GM12873 (cell line): ENCODE results near the gene GYS2.

ENCODE experiments used
- TF ChIP-seq, protein P1 (sequence below): IDR thresholded peaks from 2 replicates; pipeline ENCODE4 v1.5.1; 2012; ENCODE audit warnings: low read depth, mild to moderate bottlenecking, moderate library complexity, low read length, control low read depth; ENCODE audit not compliant: insufficient read depth; ENCODE audit errors: missing control alignments

Gene GYS2

DNA sequence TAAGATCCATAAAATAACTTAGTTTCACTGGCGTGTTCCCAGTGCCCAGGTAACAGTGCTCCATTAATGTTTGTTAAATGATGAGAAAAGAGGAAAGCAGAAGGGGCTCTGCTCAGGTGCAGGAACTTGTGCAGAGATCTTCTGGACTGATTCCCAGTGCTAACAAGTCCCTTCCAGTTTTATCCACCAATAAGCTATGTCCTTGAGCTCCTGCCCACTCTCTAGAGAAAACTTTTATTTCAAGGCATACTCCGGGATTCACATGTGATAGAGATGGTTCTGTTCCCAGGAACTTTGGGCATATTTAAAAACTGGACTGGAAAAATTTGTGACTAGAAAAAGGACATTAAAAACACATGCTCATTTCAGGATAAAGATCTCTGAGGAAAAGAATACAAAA is 1.9 kb downstream of the GYS2 start:
- TF ChIP-seq, protein P1, sequence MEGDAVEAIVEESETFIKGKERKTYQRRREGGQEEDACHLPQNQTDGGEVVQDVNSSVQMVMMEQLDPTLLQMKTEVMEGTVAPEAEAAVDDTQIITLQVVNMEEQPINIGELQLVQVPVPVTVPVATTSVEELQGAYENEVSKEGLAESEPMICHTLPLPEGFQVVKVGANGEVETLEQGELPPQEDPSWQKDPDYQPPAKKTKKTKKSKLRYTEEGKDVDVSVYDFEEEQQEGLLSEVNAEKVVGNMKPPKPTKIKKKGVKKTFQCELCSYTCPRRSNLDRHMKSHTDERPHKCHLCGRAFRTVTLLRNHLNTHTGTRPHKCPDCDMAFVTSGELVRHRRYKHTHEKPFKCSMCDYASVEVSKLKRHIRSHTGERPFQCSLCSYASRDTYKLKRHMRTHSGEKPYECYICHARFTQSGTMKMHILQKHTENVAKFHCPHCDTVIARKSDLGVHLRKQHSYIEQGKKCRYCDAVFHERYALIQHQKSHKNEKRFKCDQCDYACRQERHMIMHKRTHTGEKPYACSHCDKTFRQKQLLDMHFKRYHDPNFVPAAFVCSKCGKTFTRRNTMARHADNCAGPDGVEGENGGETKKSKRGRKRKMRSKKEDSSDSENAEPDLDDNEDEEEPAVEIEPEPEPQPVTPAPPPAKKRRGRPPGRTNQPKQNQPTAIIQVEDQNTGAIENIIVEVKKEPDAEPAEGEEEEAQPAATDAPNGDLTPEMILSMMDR = no peak

DNA sequence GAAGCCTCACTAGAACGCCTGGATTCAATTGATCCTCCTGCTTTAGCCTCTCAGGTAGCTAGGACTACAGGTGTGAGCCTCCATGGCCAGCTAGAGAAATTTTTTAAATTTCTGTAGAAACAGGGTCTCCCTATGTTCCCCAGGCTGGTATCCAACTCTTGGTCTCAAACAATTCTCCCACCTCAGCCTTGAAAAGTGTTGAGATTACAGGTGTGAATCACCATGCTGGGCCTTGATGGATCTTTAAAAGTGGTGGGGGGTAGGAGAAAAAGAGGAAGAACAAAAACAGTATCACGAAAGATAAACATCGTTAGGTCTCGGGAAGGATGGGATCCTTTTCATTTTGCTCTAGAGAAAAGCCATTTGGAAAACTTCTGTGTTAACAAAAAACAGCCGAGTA is 4.5 kb downstream of the GYS2 start:
- TF ChIP-seq, protein P1 = no peak

DNA sequence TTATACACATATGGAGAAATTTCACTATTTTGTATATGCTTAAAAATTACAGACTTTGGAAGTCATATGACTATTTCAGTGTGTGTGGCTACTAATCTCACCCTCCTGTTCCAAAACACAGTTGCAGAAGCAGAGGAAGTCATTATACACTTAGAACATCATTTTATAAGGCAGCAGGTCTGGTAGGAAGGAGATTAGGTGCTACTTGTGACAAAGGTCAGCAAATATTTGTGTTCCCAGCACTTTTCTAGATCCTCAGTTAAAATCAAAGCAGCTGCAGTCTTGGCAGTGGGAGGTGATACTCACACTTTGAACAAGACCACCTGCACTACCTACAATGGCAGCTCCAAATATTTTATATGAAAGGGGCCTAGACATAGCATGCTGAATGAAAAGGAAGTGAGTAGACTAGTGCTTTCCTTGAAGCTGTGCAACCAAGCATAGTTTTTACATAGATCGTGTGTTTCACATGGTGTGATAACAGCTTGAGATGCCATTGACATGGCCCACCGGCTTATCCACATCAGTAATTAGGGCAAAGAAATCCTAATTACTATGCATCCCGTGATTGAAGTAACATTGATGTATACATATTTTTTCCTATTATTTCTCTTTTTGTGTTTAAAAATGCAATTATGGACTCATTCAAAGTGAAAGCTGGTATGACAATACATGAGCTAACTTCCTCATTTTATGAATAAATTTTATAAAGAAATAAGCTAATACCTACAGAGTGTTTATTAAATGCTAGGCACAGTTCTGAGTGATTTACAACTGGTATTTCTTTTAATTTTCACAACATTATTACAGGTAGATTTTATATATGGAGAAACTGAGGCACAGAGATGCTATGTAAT is 5.3 kb downstream of the GYS2 start:
- TF ChIP-seq, protein P1 = no peak

DNA sequence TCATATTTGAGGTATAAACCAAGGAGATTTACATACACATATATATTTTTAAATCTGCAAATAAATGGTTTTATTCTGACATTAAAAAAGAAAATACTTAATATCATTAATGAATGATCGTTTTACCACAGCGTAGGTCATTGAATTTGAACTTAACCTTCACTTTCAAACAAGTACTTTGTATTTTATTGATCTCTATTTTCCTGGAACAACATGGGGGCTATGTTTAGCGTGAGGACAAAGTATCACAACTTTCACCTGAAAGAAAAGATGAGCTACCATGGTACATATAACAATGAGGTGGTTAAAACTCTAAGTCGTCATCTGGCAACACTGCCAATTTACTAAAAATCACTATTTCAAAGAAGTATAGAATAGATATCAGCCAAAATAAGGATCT is 6.0 kb downstream of the GYS2 start:
- TF ChIP-seq, protein P1 = no peak

DNA sequence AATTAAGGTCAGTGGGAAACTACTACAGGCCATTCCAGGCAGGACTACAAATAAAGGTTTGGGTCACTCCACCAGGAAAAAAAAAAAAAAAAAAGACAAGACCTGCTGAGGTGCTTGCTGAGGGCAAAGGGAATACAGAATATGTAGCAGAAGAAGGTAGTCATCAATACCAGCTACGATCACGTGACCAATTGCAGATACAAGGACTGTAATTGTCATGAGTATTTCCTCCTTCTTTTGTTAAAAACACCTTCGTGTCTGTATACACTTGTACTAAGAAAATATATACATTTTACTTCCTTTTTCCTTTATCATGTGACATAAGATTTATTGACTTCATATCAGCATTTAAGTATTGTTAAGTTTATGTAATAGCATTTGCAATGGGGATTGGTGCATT is 19.2 kb downstream of the GYS2 start:
- TF ChIP-seq, protein P1 = no peak

DNA sequence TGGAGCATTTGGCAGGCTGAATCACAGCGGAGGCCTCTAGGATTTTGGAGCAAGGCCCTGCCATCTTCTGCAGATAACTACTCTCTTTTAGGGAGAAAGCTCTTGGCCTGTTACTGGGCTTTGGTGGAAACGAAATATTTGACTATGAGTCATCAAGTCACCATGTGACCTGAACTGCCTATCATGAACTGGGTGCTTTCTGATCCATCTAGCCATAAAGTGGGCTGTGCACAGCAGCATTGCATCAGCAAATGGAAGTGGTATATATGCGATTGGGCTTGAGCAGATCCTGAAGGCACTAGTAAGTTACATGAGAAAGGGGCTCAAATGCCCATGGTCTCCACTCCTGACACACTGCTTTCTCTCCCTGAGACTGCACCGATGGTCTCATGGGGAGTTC is 21.1 kb downstream of the GYS2 start:
- TF ChIP-seq, protein P1 = no peak

DNA sequence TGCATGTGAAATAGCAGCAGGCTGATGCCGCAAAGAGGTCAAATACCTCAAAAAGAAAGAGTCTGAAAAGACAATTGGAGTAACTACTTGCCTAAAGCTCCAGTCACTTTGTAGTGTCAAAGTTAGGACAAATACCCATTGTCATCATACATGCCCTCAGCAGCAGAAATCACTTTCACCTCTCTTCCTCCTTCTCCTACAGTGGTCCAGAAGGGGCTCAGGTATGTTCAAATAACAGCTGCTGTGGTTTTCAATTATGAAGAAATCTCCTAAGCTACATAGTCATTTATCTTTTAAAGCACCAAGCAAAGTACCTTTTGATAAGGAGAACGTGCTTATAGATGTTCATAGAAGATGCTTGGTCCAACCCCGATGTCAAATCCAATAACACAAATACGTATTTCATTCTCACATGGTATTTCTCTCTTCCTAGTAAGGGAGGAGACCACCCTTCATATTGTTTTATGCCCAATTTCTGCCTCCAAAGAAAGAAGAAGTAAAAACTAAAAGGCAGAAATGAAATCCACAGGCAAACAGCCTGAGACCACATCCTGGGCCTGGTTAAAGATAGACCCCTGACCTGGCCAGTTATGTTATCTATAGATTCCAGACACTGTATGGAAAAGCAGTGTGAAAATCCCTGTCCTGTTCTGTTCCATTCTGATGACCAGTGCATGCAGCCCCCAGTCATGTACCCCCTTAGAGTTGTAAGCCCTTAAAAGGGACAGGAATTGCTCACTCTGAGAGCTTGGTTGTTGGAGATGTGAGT is 23.7 kb downstream of the GYS2 start:
- TF ChIP-seq, protein P1 = no peak
